HepG2 (cell line): ENCODE data around the gene CDK1. TPM values are rescaled to one million over a fixed set of nuclear protein-coding genes. Genes with fewer than 3 reads are reported as not detected.

ENCODE experiments used
- ATAC-seq: fragments of 200-7000 bp; cut with Tn5 transposase; 3 replicates; pipeline ENCODE4 v1.9.1; 2020; ENCODE audit warnings: mild to moderate bottlenecking, moderate library complexity
- BruUV-seq: library from RNA; stranded (reverse); fragments of 400-500 nt; replicated peaks from 2 replicates; lab custom pipeline; 2021; lab: Mats Ljungman, UMichigan
- CTCF ChIA-PET: fragments of 300-600 bp; formaldehyde crosslinking; extraction: SDS; loops from one replicate; lab custom pipeline; 2021; ENCODE audit warnings: low total read pairs, inconsistent platforms, low intra/inter-chr PET ratio; lab: Yijun Ruan, JAX
- POLR2A ChIA-PET: fragments of 350-600 bp; sonication (Branson Sonifier 250); formaldehyde crosslinking; loops from one replicate; lab custom pipeline; 2020; ENCODE audit warnings: antibody characterized with exemption, inconsistent platforms; lab: Yijun Ruan, JAX
- DNase-seq: peaks from one replicate; pipeline ENCODE4 v3.0.0-alpha.2; 2015; ENCODE audit warnings: low spot score
- FAIRE-seq: peaks from 3 replicates; lab custom pipeline; 2011; peaks lifted over from hg19 to GRCh38; lab: Jason Lieb, UNC
- H2AFZ ChIP-seq: one replicate; pipeline ENCODE4 v1.6.1; 2011; ENCODE audit warnings: low read length, inconsistent platforms
- H3K27ac ChIP-seq: fragments of 300-600 bp; 3 replicates; pipeline ENCODE4 v1.8.0; 2011; ENCODE audit warnings: mixed run types, mild to moderate bottlenecking, mixed read lengths, low read length, inconsistent platforms; ENCODE audit not compliant: insufficient read depth; ENCODE audit errors: extremely low read length
- H3K27me3 ChIP-seq, 2 experiments: fragments of 200-600 bp in 1 of 2; 2 replicates in 1 of 2; 3 replicates in 1 of 2; pipeline versions ENCODE4 v1.6.0 to v1.8.0; 2011; ENCODE audit warnings: low read length in 2 of 2, mild to moderate bottlenecking in 2 of 2, moderate library complexity in 2 of 2, inconsistent platforms in 1 of 2; ENCODE audit not compliant: insufficient read depth in 2 of 2, control insufficient read depth in 1 of 2
- H3K36me3 ChIP-seq, 2 experiments: fragments of 200-600 bp in 1 of 2; replicated peaks in 1 of 2; 2 replicates in 1 of 2; 3 replicates in 1 of 2; pipeline versions ENCODE4 v1.5.1 to v1.8.0; 2011; ENCODE audit warnings: low read length in 2 of 2, inconsistent platforms in 1 of 2; ENCODE audit not compliant: insufficient read depth in 2 of 2, control insufficient read depth in 1 of 2
- H3K4me1 ChIP-seq: 2 replicates; pipeline ENCODE4 v1.5.1; 2012; ENCODE audit warnings: low read length, inconsistent platforms; ENCODE audit not compliant: insufficient read depth
- H3K4me2 ChIP-seq: 2 replicates; pipeline ENCODE4 v1.6.0; 2011; ENCODE audit warnings: low read depth, low read length, inconsistent platforms
- H3K4me3 ChIP-seq, 3 experiments: fragments of 200-600 bp in 1 of 3; sonication (generic), shearing (Covaris generic) in 1 of 3; replicated peaks in 1 of 3; 2 replicates each; pipeline ENCODE4 v1.5.1; 2011 to 2016; ENCODE audit warnings: low read length in 3 of 3, inconsistent platforms in 2 of 3, low read depth in 2 of 3, mild to moderate bottlenecking in 2 of 3, control low read depth in 1 of 3, mixed read lengths in 1 of 3; ENCODE audit not compliant: insufficient read depth in 1 of 3
- H3K79me2 ChIP-seq: one replicate; pipeline ENCODE4 v1.6.1; 2011; ENCODE audit warnings: low read length, inconsistent platforms; ENCODE audit not compliant: insufficient read depth
- H3K9ac ChIP-seq: 2 replicates; pipeline ENCODE4 v1.6.0; 2011; ENCODE audit warnings: mild to moderate bottlenecking, low read depth, low read length, inconsistent platforms; ENCODE audit not compliant: insufficient read depth
- H3K9me3 ChIP-seq: 2 replicates; pipeline ENCODE4 v1.5.1; 2012; ENCODE audit warnings: mild to moderate bottlenecking, low read length
- H4K20me1 ChIP-seq: 2 replicates; pipeline ENCODE4 v1.6.0; 2011; ENCODE audit warnings: inconsistent platforms, mild to moderate bottlenecking, low read length, moderate library complexity; ENCODE audit not compliant: insufficient read depth
- CHCHD3 ChIP-seq: sonication (generic); formaldehyde crosslinking; IDR thresholded peaks from 2 replicates; pipeline ENCODE4 v1.8.0; 2022; ENCODE audit warnings: mild to moderate bottlenecking, missing genetic modification reagents, moderate library complexity
- CTCF ChIP-seq: sonication (generic); formaldehyde crosslinking; IDR thresholded peaks from 2 replicates; pipeline ENCODE4 v1.5.0; 2020; ENCODE audit warnings: mild to moderate bottlenecking, missing genetic modification reagents, moderate library complexity
- HOXA7 ChIP-seq: sonication (generic); formaldehyde crosslinking; IDR thresholded peaks from 2 replicates; pipeline ENCODE4 v1.8.1; 2022; ENCODE audit warnings: mild to moderate bottlenecking, missing genetic modification reagents, moderate library complexity
- MTF1 ChIP-seq: sonication (generic); formaldehyde crosslinking; IDR thresholded peaks from 2 replicates; pipeline ENCODE4 v1.5.0; 2020; ENCODE audit warnings: missing genetic modification reagents
- NR2F1 ChIP-seq, 2 experiments: fragments of 450-650 bp in 1 of 2; formaldehyde crosslinking in 1 of 2; IDR thresholded peaks; 2 replicates each; pipeline versions ENCODE4 v1.5.0 to v1.6.1; 2016 to 2020; ENCODE audit warnings: mild to moderate bottlenecking in 1 of 2, missing compliant biosample characterization in 1 of 2, missing genetic modification reagents in 1 of 2, moderate library complexity in 1 of 2
- ZBTB14 ChIP-seq: sonication (generic); formaldehyde crosslinking; IDR thresholded peaks from 2 replicates; pipeline ENCODE4 v1.4.0; 2020; ENCODE audit warnings: missing genetic modification reagents
- ZBTB44 ChIP-seq: sonication (generic); formaldehyde crosslinking; IDR thresholded peaks from 2 replicates; pipeline ENCODE4 v1.4.0; 2020; ENCODE audit warnings: missing genetic modification reagents
- ZNF292 ChIP-seq: sonication (generic); formaldehyde crosslinking; IDR thresholded peaks from 2 replicates; pipeline ENCODE4 v1.8.1; 2022; ENCODE audit warnings: mild to moderate bottlenecking, low read depth, missing genetic modification reagents, borderline replicate concordance
- ZNF800 ChIP-seq: sonication (generic); formaldehyde crosslinking; IDR thresholded peaks from 2 replicates; pipeline ENCODE4 v1.4.0; 2020; ENCODE audit warnings: missing genetic modification reagents
- WGBS: methylation state at CpG from one replicate; pipeline ENCODE4 v1.1.6; 2017; ENCODE audit warnings: low lambda C conversion rate; 5-methylcytosine and 5-hydroxymethylcytosine counted together
- in situ Hi-C: cut with HindIII; loops from 2 replicates; pipeline ENCODE4 v1.10.0; 2017; ENCODE audit warnings: low pct_unique_long_range_greater_than_20kb; ENCODE audit not compliant: extremely low pct_ligation_motif_present
- intact Hi-C: fragments of 100-400 bp; cut with micrococcal nuclease; formaldehyde crosslinking; loops from one replicate; pipeline ENCODE4 v1.10.0; 2022; ENCODE audit not compliant: unreplicated experiment
- polyA plus RNA-seq, 8 experiments: library from polyadenylated mRNA; depleted of rRNA in 3 of 8; stranded (reverse) in 7 of 8; unstranded in 1 of 8; fragments of >200 nt; fragmentation: Illumina TruSeq in 4 of 8; extraction: Trizol in 4 of 8; gene quantifications; 2 replicates each; pipeline versions ENCODE4 v1.2.1 to v1.2.3, GENCODE V29; 2011 to 2016; ENCODE audit warnings: low read depth in 4 of 8, missing spikeins in 1 of 8, mixed read lengths in 1 of 8; ENCODE audit not compliant: insufficient read depth in 1 of 8
- total RNA-seq, 5 experiments: library from RNA; depleted of rRNA; stranded (reverse); fragments of >200 nt; fragmentation: Illumina TruSeq; extraction: Trizol; gene quantifications; 2 replicates each; pipeline ENCODE4 v1.2.3, GENCODE V29; 2016; ENCODE audit warnings: low read depth in 1 of 5

The CDK1 gene
- total and polyA plus RNA-seq, 2 of the 13 experiments (the other 11 are each of a cell fraction or from before 2014, with no cell fraction given), result 42.6 to 132 TPM

- TF ChIP-seq ZNF292 (no peak), NR2F1 (CRISPR knock-in tag; IDR thresholded peaks at IDR 0.05) (no peak), CTCF (CRISPR knock-in tag) (no peak), MTF1 (CRISPR knock-in tag) (no peak), ZBTB44 (CRISPR knock-in tag) (no peak), ZNF800 (CRISPR knock-in tag) (no peak), ZBTB14 (no peak), HOXA7 (CRISPR knock-in tag) (no peak), CHCHD3 (CRISPR knock-in tag) (no peak)
- Histone ChIP-seq H3K4me3 (no peak overlapping the region), H3K9me3 (no peaks in the 10 kb centered on the region), H3K79me2 (no peaks in the 10 kb centered on the region), H3K36me3 (no peaks in the 10 kb centered on the region), H4K20me1 (no peaks in the 10 kb centered on the region), H3K9ac (no peak overlapping the region), H3K27me3 (no peaks in the 10 kb centered on the region), H3K27ac (no peak overlapping the region), H3K4me2 (no peak overlapping the region), H2AFZ (no peak overlapping the region), H3K4me1 (no peaks in the 10 kb centered on the region)
- BruUV-seq, result no TSS peak
- in situ Hi-C loops, result loop anchor here (10.0 to 25.0 kb wide), 2 partner anchors 795 to 917 kb away; no protein-coding TSS in a partner anchor
- WGBS, result 75% methylated on average over 4 of the region's 4 CpGs
- no peak for DNase-seq
- intact Hi-C loops, result loop anchor here (1.0 to 10.0 kb wide), 4 partner anchors 147 to 1017 kb away; no protein-coding TSS in a partner anchor
- ChIA-PET POLR2A (no interaction called here), CTCF (interaction anchor here (2.0 to 2.8 kb wide), 2 partner anchors 147 to 468 kb away, joined by 9 to 26 read pairs; no protein-coding TSS in a partner anchor)
- FAIRE-seq, result no peak
- no peak for ATAC-seq
Measured at GRCh38 chr10:60817398-60817805, 39.1 kb downstream of the CDK1 start.
